HepG2 (cell line): ENCODE measurements around the gene STRIT1.

ENCODE experiments used
- CTCF ChIP-seq: sonication (generic); formaldehyde crosslinking; IDR thresholded peaks from 2 replicates; pipeline ENCODE4 v1.5.0; 2020; ENCODE audit warnings: mild to moderate bottlenecking, missing genetic modification reagents, moderate library complexity
- HDAC1 ChIP-seq: sonication (generic); formaldehyde crosslinking; IDR thresholded peaks from 2 replicates; pipeline ENCODE4 v1.5.1; 2020; ENCODE audit warnings: mild to moderate bottlenecking, missing genetic modification reagents
- HDAC6 ChIP-seq: fragments of 200-600 bp; sonication (generic); IDR thresholded peaks from 2 replicates; pipeline ENCODE4 v1.7.0; 2017; ENCODE audit warnings: mild to moderate bottlenecking, antibody characterized with exemption, low read length, low read depth
- IRX3 ChIP-seq: sonication (generic); formaldehyde crosslinking; IDR thresholded peaks from 2 replicates; pipeline ENCODE4 v1.8.1; 2023; ENCODE audit warnings: mild to moderate bottlenecking, low read depth, missing genetic modification reagents, borderline replicate concordance
- KDM5B ChIP-seq: sonication (generic); formaldehyde crosslinking; IDR thresholded peaks from 2 replicates; pipeline ENCODE4 v1.4.0; 2020; ENCODE audit warnings: missing genetic modification reagents, mild to moderate bottlenecking, borderline replicate concordance
- MTF1 ChIP-seq: sonication (generic); formaldehyde crosslinking; IDR thresholded peaks from 2 replicates; pipeline ENCODE4 v1.5.0; 2020; ENCODE audit warnings: missing genetic modification reagents
- NPAS2 ChIP-seq: sonication (generic); formaldehyde crosslinking; IDR thresholded peaks from 2 replicates; pipeline ENCODE4 v1.8.0; 2022; ENCODE audit warnings: mild to moderate bottlenecking, missing genetic modification reagents, borderline replicate concordance
- POLR2AphosphoS5 ChIP-seq: IDR thresholded peaks from 2 replicates; pipeline ENCODE4 v1.6.1; 2012; ENCODE audit warnings: low read depth, low read length
- SMARCC2 ChIP-seq: fragments of 450-650 bp; IDR thresholded peaks from 2 replicates; pipeline ENCODE4 v1.6.1; 2017; ENCODE audit warnings: antibody characterized with exemption, mild to moderate bottlenecking
- SUZ12 ChIP-seq: fragments of 150-350 bp; IDR thresholded peaks from 2 replicates; pipeline ENCODE4 v1.6.1; 2014; ENCODE audit warnings: low read depth, low read length
- ZNF430 ChIP-seq: sonication (generic); formaldehyde crosslinking; IDR thresholded peaks from 2 replicates; pipeline ENCODE4 v1.9.0; 2021; ENCODE audit warnings: mild to moderate bottlenecking, missing genetic modification reagents

DNA sequence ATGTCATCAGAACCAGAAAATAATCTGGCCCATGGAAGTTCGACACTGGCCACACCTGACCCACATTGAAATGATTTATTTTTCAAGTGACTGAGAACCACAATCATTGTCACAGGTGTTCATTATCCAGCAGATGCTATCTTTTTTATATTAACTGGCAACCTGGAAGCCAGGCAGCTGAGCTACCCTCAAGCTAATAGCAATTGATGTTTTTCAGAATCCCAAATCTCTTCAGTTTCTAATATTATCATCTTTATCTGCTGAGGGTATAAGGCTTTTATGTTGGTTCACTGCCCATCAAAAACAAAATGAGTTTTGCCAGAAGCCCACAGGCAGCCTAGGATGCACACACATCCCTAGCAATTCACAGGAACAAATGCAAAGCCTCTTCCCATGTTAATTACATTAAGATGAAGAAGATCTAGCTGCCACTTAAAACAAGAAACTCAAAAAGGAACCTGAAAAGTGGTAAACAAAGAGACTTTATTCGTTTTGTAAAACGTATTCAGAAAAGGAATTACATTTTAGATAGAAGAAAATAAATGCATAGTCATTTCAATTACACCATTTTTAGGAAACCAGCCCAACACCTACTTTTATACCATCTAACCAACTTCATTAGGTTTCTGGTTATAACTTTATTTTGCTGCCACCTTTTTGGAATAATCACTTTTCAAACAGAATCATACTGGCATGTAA, 40.9 kb upstream of the STRIT1 start:
- TF ChIP-seq CTCF (CRISPR knock-in tag): no peak
- no peak for TF ChIP-seq KDM5B (CRISPR knock-in tag)
- no peak for TF ChIP-seq HDAC6
- no peak for TF ChIP-seq MTF1 (CRISPR knock-in tag)
- TF ChIP-seq POLR2AphosphoS5: no peak
- TF ChIP-seq SUZ12: no peak
- no peak for TF ChIP-seq ZNF430 (CRISPR knock-in tag)
- TF ChIP-seq NPAS2 (CRISPR knock-in tag): no peak
- TF ChIP-seq IRX3: no peak
- TF ChIP-seq SMARCC2: no peak
- no peak for TF ChIP-seq HDAC1
